ENCODE data around the gene RNF212B.
A peak's percentile ranks its signal among the peaks of the same experiment; 100 is the strongest.

The RNF212B gene

DNA sequence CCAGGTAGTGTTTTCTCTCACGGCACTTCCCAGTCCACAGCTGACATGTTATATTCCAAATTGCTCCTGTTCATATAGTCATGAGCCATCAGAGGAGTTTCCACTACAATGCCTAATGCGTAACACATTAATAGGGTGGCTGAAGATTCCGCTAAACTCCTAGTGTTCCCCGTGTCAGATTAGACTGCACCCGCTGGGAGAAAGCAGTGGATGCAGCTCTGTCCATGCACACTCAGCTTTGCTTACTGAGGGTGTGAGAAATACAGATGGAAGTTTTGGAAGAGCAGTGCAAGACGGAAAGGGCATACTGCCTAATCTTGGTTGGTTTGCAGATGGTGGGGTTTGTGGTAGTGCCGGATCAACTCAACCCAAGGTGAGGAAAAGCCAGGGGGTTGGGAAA lies 59.4 kb downstream of the RNF212B start:
- DNase-seq, result no peak

GRCh38 chr14:23297611-23298277 lies 60.0 kb downstream of the RNF212B start:
- DNase-seq, result no peak

- DNase-seq, result no peak
These were observed 61.6 kb downstream of the RNF212B start for GRCh38 chr14:23299211-23299957.

DNA sequence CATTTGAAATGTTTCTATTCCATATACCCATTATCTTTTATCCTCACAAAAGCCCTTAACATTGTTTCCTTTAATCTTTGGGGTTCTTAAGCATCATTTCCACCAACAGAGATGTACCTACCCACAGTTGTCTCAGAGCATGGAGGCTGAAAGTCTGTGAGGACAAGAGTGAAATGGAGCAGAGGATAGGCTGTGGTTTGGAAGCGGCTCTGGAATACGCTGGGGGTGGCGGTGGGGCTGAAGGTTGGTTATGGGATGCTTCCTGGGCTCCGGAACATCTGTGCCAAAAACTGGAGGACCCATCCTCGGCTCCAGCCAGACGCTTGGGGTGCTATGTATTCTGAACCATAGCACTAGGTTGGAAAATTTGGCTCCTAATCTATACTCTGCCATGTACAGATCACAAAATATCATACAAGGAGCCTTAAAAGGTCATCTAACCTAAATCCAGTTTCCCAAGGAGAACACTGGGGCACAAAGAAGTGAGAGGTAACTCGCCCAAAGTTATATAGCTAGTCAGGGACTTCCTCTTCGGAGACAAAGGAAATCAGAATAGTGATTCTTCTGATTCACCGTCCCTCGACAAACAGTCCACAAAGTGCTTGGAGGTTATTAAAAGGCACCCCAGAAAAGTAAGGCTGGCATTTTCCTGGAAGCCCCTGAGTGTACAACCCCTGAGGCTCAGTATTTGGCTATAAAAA lies 62.4 kb downstream of the RNF212B start:
- no peak for DNase-seq

DNA sequence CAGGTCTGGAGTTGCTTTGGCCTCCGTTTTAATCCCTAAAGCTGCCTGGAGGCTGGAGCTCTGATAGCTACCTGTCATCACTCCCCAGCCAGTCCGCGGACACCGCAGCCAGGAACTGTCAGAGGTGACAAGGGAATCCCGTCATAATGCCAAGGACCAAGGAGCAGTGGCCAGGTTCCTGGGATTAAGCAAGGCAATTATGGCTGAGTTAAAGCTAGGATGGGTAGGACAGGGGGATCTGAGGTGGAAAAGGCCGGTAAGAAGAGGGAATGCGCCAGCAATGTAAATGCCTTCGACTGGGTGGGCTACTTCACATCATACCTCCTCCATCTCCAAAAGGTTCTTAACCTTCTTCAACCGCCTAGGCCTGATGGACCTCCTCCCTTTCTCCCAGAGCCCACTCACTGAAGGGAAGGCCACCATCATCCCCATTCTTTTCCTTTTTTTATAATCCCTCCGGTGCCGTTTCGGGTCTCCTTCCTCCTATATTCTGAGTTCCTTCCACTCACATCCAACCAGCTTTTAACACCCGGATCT lies 63.0 kb downstream of the RNF212B start:
- DNase-seq, result peak; percentile 5

DNA sequence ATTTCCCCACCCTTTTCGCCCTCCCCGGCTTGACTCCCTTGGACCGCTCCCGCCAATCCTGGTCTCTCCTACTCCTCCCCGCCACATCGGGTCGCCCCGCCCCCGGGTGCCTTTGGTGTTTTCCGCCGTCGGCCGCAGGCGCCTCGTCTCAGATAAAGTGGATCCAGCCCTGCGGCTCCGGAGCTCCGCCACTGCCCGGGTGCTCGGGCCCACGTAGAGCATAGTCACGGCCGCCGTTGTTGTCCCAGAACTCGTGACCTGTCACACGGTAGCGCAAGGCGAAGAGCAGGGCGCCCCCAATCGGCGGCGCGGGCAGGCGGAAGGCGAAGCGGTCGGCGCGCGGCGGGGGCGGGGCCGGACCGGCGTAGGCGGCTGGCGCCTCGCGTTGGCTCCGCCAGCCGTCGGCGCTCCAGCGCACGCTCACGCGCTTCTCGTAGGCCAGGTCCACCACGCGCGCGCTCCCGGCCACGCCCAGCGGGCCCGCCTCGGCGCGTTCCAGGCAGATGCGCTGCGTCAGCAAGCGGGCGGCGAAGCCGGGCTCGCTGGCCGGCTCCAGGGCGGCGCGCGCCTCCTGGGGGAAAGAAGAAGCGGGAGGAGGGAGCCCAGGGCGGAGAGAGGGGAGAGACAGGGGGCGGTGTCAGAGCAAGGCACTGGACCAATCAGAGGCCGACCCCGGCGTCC lies 63.7 kb downstream of the RNF212B start:
- DNase-seq, result peak; percentile 95

DNA sequence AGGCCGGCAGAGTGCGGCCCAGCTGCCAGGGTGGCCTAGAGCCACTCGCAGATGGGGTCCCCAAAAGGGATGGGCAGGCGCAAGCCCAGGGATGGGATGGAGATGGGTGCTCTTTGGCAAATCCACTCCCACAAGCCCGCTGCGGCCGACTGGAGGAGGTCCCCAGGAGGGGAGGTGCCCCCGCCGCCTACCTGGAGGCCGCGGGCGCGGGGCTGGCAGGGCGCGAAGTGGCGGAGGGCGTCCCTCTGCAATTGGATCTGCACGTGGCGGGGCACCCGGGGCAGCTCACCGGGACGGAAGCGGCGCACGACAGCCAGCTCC lies 64.2 kb downstream of the RNF212B start:
- DNase-seq, result peak; percentile 51

- DNase-seq, result peak; percentile 87
These were observed 64.8 kb downstream of the RNF212B start, which contains the start of gene PPP1R3E for GRCh38 chr14:23302290-23303225. Gene PPP1R3E, minus strand, starts transcription at chr14:23302859. Its CDS starts 283 bp downstream, at chr14:23302576.

DNA sequence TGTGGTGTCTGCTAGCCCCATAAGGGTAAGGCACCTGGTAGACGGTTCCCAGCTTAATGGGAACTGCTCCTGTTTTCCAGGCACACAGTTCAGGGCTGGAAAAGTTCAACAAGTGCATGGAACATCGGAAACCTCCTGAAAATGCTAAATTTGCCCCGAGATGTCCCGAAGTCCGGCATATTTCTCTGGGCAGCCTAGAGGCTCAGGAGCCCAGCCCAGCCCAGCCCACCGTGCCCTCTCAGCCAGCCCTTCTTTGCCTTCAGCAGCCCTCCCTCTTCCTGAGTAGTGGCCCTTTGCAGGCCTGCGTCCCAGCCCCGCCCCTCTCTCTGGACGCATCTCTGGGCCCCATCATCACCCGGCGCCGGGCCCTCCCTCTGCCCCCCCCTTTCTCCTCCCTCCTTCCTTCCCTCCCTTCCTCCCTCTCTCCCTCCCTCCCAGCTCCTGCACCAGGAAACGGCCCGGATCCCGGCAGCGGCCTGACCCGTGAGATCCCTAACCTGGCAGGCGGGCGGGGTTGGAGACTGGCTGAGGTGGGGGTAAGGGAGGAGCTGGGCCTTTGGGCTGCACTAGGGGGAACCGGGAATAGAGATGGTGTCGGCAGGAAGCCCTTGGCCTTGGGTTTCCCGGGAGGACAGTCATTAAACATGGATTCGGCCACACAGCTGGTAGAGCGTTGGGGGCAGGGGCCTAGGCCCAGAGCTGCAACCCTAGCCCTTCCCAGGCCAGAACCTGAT lies 68.8 kb downstream of the RNF212B start, which contains the start of gene BCL2L2:
BCL2L2 (plus strand) TSS at position 422 of the 734 bp plus-strand sequence. CDS start 935 bp downstream, outside the sequence.
- DNase-seq, result no peak

- no peak for DNase-seq
These were observed 69.4 kb downstream of the RNF212B start for GRCh38 chr14:23307146-23307530.

DNA sequence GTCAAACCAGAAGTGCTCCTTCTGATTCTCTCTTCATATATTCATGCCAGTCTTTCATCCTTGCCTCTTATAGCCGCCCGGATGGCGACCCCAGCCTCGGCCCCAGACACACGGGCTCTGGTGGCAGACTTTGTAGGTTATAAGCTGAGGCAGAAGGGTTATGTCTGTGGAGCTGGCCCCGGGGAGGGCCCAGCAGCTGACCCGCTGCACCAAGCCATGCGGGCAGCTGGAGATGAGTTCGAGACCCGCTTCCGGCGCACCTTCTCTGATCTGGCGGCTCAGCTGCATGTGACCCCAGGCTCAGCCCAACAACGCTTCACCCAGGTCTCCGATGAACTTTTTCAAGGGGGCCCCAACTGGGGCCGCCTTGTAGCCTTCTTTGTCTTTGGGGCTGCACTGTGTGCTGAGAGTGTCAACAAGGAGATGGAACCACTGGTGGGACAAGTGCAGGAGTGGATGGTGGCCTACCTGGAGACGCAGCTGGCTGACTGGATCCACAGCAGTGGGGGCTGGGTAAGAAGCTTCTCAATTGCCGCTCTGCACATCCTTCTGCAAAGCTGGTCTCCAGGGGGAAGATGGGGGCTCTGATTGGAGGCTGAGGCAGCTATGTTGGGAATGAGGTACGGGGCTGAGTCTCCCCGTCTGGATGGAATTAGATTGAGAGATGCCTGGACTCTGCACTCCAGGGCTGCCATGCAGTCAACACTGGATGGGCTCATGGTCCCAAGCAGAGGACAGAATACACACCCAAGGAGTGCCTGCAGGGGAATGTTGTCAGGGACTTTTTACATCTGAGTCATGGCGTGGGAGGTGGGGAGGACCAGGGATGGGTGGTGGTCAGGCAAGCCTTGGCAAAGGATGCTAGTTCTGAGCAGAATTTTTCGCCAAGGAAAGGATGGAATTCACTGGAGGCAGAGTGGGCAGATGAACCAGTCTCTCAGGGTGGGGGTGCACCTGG lies 70.2 kb downstream of the RNF212B start:
- no peak for DNase-seq

- DNase-seq, result no peak
These were observed 71.1 kb downstream of the RNF212B start for GRCh38 chr14:23308721-23309445.

GRCh38 chr14:23310546-23310945 lies 72.8 kb downstream of the RNF212B start:
- DNase-seq, result no peak

- DNase-seq, result no peak
These were observed 78.6 kb downstream of the RNF212B start for GRCh38 chr14:23316300-23316699.

- DNase-seq, result no peak
These were observed 82.2 kb downstream of the RNF212B start for GRCh38 chr14:23319746-23320583.

DNA sequence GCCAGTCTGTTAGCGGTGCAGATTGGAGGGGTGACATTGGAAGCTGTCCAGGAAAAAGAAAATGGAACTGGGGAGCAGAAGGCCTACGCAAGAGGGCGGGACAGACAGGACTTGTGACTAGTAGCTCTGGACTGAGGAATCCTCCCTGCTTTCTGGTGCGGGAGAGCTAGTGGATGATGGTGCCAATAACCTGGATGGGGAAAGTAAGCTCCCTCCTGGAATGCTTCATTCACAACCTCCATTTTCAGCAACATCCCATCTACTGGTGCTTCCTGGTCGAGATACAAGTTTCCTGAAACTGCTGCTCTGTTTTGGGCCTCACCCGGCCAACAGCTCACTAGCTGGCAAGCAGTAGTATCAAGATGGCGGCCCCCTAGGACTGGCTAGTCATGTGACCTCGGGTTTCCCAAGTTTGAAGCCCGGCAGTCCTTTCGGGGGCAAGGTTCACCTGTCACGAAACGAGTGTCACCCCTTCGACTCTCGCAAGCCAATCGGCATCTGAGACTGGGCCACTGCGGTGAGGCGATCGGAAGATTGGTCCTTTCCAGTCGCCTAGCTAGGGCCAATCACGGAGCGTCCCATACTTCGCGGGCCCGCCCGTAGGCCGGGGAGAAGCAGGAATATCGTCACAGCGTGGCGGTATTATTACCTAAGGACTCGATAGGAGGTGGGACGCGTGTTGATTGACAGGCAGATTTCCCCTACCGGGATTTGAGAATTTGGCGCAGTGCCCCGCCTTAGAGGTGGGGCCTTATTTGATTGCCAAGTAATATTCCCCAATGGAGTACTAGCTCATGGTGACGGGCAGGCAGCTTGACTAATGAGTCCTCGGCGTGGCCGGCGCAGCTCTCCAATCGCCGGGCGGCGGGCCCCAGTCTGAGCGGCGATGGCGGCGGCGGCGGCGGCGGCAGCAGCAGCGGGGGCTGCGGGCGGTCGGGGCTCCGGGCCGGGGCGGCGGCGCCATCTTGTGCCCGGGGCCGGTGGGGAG lies 83.1 kb downstream of the RNF212B start, which contains the start of gene PABPN1:
PABPN1 (plus strand) TSS at position 874 of the 988 bp plus-strand sequence; CDS start at position 887, 13 bp downstream.
- peak; percentile 95 for DNase-seq

Data from activated CD4-positive, alpha-beta T cell treated with anti-CD3 and anti-CD28 coated beads, Interleukin-2, amount 50 U/mL, for 1 hour (primary cell).